ENCODE results near the gene EIF2A.
A peak's percentile ranks its signal among the peaks of the same experiment; 100 is the strongest.

Gene EIF2A

GRCh38 chr3:150547045-150547741, 606 bp downstream of the EIF2A start:
- Histone ChIP-seq H3F3A (ENCODE audit: insufficient read depth) (no peaks in the 10 kb centered on the region), H3K27me3 (ENCODE audit: low read length) (no peaks in the 10 kb centered on the region), H3K9ac (ENCODE audit: low read length) (peak overlapping the region; percentile 97), H3K79me2 (ENCODE audit: insufficient read depth, low read length) (peaks cover 86% of the 10 kb centered on the region), H2AFZ (ENCODE audit: low read depth, low read length, severe bottlenecking) (peak overlapping the region; percentile 44), H4K20me1 (ENCODE audit: low read depth, low read length) (peaks cover 14% of the 10 kb centered on the region; the same call in 1 of the 2 replicates), H3K36me3 (ENCODE audit: low read length) (peaks cover 31% of the 10 kb centered on the region), H3K27ac (ENCODE audit: low read depth, low read length) (peak overlapping the region; percentile 79), H3K4me3 (ENCODE audit: insufficient read depth, low read length, poor library complexity, severe bottlenecking) (peak overlapping the region; percentile 92), H3K9me3 (ENCODE audit: insufficient read depth, low read length) (no peaks in the 10 kb centered on the region), H3K4me2 (ENCODE audit: low read depth, low read length, poor library complexity, severe bottlenecking) (peak overlapping the region; percentile 93), H3K9me2 (replicated peaks; ENCODE audit: insufficient read depth, low read length) (no peaks in the 10 kb centered on the region)
- TF ChIP-seq EZH2phosphoT487 (conservative IDR thresholded peaks at IDR 0.05; ENCODE audit: low read length): no peak
- TF ChIP-seq CTCF (IDR thresholded peaks at IDR 0.05; ENCODE audit: insufficient read depth, low read length, poor library complexity, severe bottlenecking): no peak

- peaks cover 37% of the 10 kb centered on the region for H3K36me3 ChIP-seq (ENCODE audit: low read length)
- no peak overlapping the region for H3K9ac ChIP-seq (ENCODE audit: low read length)
- peaks cover 20% of the 10 kb centered on the region; the same call in 1 of the 2 replicates for H4K20me1 ChIP-seq (ENCODE audit: low read depth, low read length)
- H3K27me3 ChIP-seq (ENCODE audit: low read length): no peaks in the 10 kb centered on the region
- H3K4me3 ChIP-seq (ENCODE audit: insufficient read depth, low read length, poor library complexity, severe bottlenecking): no peak overlapping the region
- TF ChIP-seq CTCF (IDR thresholded peaks at IDR 0.05; ENCODE audit: insufficient read depth, low read length, poor library complexity, severe bottlenecking): no peak
- no peak for TF ChIP-seq EZH2phosphoT487 (conservative IDR thresholded peaks at IDR 0.05; ENCODE audit: low read length)
- peaks cover 18% of the 10 kb centered on the region; the same call in 1 of the 2 replicates for H3F3A ChIP-seq (ENCODE audit: insufficient read depth)
- no peak overlapping the region for H3K27ac ChIP-seq (ENCODE audit: low read depth, low read length)
- H3K9me2 ChIP-seq (replicated peaks; ENCODE audit: insufficient read depth, low read length): no peaks in the 10 kb centered on the region
- H3K9me3 ChIP-seq (ENCODE audit: insufficient read depth, low read length): no peaks in the 10 kb centered on the region
- no peak overlapping the region for H3K4me2 ChIP-seq (ENCODE audit: low read depth, low read length, poor library complexity, severe bottlenecking)
- H3K79me2 ChIP-seq (ENCODE audit: insufficient read depth, low read length): peaks cover 94% of the 10 kb centered on the region
- no peak overlapping the region for H2AFZ ChIP-seq (ENCODE audit: low read depth, low read length, severe bottlenecking)
Measured at GRCh38 chr3:150555859-150556436, 9.4 kb downstream of the EIF2A start.

- Histone ChIP-seq H4K20me1 (ENCODE audit: low read depth, low read length) (peaks cover 20% of the 10 kb centered on the region; the same call in 1 of the 2 replicates), H3K27me3 (ENCODE audit: low read length) (no peaks in the 10 kb centered on the region), H3K4me2 (ENCODE audit: low read depth, low read length, poor library complexity, severe bottlenecking) (no peak overlapping the region), H3K4me3 (ENCODE audit: insufficient read depth, low read length, poor library complexity, severe bottlenecking) (no peak overlapping the region), H3K27ac (ENCODE audit: low read depth, low read length) (no peak overlapping the region), H3K36me3 (ENCODE audit: low read length) (peaks cover 37% of the 10 kb centered on the region), H2AFZ (ENCODE audit: low read depth, low read length, severe bottlenecking) (no peak overlapping the region), H3K79me2 (ENCODE audit: insufficient read depth, low read length) (peaks cover 86% of the 10 kb centered on the region), H3K9me3 (ENCODE audit: insufficient read depth, low read length) (no peaks in the 10 kb centered on the region), H3F3A (ENCODE audit: insufficient read depth) (peaks cover 18% of the 10 kb centered on the region; the same call in 1 of the 2 replicates), H3K9me2 (replicated peaks; ENCODE audit: insufficient read depth, low read length) (no peaks in the 10 kb centered on the region), H3K9ac (ENCODE audit: low read length) (no peak overlapping the region)
- TF ChIP-seq CTCF (IDR thresholded peaks at IDR 0.05; ENCODE audit: insufficient read depth, low read length, poor library complexity, severe bottlenecking) (no peak), EZH2phosphoT487 (conservative IDR thresholded peaks at IDR 0.05; ENCODE audit: low read length) (no peak)
Measured at GRCh38 chr3:150556792-150557191, 10.2 kb downstream of the EIF2A start.
